Left ventricle myocardium inferior (tissue), 1 donor: ENCODE measurements around the gene RPEL1. TPM values are rescaled to one million over a fixed set of nuclear protein-coding genes. Genes with fewer than 3 reads are reported as not detected.

Experiments
- DNase-seq: peaks from one replicate; pipeline ENCODE4 v3.0.0-alpha.2; 2020
- H3K27ac ChIP-seq: fragments of 200-600 bp; replicated peaks from 2 replicates; pipeline ENCODE4 v1.8.0; 2021
- H3K27me3 ChIP-seq: fragments of 200-600 bp; 2 replicates; pipeline ENCODE4 v1.8.0; 2021; ENCODE audit warnings: low read depth
- H3K36me3 ChIP-seq: fragments of 200-600 bp; 2 replicates; pipeline ENCODE4 v1.8.0; 2021
- H3K4me1 ChIP-seq: fragments of 200-600 bp; 2 replicates; pipeline ENCODE4 v1.8.0; 2021
- H3K4me3 ChIP-seq: fragments of 200-600 bp; 2 replicates; pipeline ENCODE4 v1.8.0; 2021; ENCODE audit warnings: mild to moderate bottlenecking, moderate library complexity
- H3K9me3 ChIP-seq: fragments of 200-600 bp; replicated peaks from 2 replicates; pipeline ENCODE4 v1.8.0; 2021
- intact Hi-C: fragments of 100-400 bp; cut with micrococcal nuclease; formaldehyde crosslinking; loops from one replicate; pipeline ENCODE4 v1.11.0; 2022
- total RNA-seq: library from RNA; stranded (reverse); fragmentation: NEBNext Ultra II Directional; extraction: Animal tissue kit (Norgen Biotek cat#: 25700); gene quantifications from one replicate; pipeline ENCODE4 v1.2.1, GENCODE V29; 2021
- TF ChIP-seq, protein P1 (sequence below): fragments of 200-600 bp; IDR thresholded peaks from 2 replicates; pipeline ENCODE4 v1.8.0; 2021; ENCODE audit warnings: antibody characterized with exemption, mild to moderate bottlenecking, borderline replicate concordance
- donor health status: DM: no; HTN: yes; CAD: no; lungs with severe emphysema.

The RPEL1 gene
- total RNA-seq, 1 donor from 2014 or later, result not detected

DNA sequence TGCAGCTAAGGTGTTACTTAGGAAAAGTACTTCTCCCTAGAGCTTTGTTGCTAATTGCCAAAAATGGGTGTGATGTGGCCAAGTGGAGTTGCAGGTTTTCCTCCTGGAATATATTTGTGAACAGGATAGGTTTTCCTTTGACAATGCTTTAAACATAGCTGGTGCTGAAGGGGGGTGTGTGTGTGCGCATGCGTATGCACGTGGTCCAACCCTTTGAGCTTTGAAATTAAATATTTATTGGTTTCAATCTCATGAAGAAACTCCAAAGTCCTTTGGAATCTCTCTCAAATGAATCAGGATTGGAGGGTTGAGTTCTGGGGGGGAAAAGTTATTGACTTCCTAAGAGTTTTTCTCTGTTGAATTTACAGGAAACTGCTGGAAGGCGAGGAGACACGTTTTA is 42.3 kb downstream of the RPEL1 start:
- intact Hi-C loops, result no loop called here
- TF ChIP-seq, protein P1, sequence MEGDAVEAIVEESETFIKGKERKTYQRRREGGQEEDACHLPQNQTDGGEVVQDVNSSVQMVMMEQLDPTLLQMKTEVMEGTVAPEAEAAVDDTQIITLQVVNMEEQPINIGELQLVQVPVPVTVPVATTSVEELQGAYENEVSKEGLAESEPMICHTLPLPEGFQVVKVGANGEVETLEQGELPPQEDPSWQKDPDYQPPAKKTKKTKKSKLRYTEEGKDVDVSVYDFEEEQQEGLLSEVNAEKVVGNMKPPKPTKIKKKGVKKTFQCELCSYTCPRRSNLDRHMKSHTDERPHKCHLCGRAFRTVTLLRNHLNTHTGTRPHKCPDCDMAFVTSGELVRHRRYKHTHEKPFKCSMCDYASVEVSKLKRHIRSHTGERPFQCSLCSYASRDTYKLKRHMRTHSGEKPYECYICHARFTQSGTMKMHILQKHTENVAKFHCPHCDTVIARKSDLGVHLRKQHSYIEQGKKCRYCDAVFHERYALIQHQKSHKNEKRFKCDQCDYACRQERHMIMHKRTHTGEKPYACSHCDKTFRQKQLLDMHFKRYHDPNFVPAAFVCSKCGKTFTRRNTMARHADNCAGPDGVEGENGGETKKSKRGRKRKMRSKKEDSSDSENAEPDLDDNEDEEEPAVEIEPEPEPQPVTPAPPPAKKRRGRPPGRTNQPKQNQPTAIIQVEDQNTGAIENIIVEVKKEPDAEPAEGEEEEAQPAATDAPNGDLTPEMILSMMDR, result no peak
- Histone ChIP-seq H3K4me3 (no peak overlapping the region), H3K27me3 (peaks cover 90% of the 10 kb centered on the region), H3K36me3 (no peaks in the 10 kb centered on the region), H3K27ac (no peak overlapping the region), H3K9me3 (no peaks in the 10 kb centered on the region), H3K4me1 (no peaks in the 10 kb centered on the region)
- no peak for DNase-seq

DNA sequence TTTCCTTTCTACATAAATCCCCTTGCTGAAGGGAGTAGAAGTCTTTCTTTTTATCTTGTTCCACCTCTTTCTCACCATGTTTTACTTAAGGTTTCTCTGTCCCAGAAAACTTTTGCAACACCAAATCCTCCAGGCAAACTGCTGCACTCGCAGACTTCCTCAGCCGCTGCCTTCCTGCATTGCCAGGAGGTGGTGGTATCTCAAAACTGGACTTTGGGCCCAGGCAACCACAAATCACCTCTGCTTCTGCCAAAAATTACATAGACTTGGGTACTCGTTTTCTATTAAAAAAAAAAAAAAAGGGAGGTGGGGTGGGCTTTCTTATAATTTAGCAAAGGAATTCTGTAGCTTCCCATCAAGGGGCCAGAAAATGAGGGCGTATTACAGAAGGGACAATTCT is 45.9 kb downstream of the RPEL1 start:
- Histone ChIP-seq H3K9me3 (no peaks in the 10 kb centered on the region), H3K4me3 (no peak overlapping the region), H3K36me3 (no peaks in the 10 kb centered on the region), H3K4me1 (no peaks in the 10 kb centered on the region), H3K27ac (no peak overlapping the region), H3K27me3 (peaks cover 60% of the 10 kb centered on the region)
- TF ChIP-seq, protein P1, result no peak
- intact Hi-C loops, result no loop called here
- no peak for DNase-seq

DNA sequence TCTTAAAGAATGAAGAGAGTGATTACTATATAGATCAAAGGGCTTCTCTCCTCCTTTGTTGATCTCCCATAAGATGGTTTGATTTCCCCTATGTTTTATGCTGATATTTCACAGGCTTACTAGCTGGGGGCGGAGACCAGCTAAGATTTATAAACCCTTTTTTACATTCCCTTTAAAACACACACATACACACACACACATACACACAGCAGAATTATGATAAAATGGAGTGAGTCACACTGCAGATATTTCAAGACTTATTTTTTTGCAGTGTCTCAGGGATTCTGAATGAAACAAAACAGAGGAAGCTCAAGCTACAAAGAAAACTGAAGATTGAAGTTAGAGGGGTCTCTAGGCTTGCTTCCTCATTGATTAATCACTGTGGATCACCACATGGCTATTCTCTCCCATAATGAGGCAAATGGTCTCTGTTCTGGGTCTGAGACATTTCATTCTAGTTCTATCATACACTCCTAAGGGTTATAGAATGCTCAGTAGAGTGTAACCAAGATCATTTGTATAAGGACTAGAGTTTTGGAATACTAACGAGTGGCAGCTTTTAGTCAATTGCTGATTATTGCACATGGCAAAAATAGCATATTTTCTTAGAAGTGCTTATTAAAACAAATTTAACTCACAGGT is 49.8 kb downstream of the RPEL1 start:
- Histone ChIP-seq H3K4me3 (no peak overlapping the region), H3K36me3 (peaks cover 2% of the 10 kb centered on the region), H3K9me3 (no peaks in the 10 kb centered on the region), H3K27me3 (peaks cover 21% of the 10 kb centered on the region), H3K27ac (no peak overlapping the region), H3K4me1 (no peaks in the 10 kb centered on the region)
- intact Hi-C loops, result no loop called here
- TF ChIP-seq, protein P1, result no peak
- no peak for DNase-seq

Other genes with a start within 250 kb of the RPEL1 start
- gene NT5C2, start 52.6 kb upstream of the RPEL1 start, total RNA-seq, result 55.0 TPM
- gene INA, start 31.3 kb downstream of the RPEL1 start, total RNA-seq, result not detected
- 5.4 TPM for gene PCGF6, start 105.3 kb downstream of the RPEL1 start, total RNA-seq
- 2.4 TPM for gene TAF5, start 122.1 kb downstream of the RPEL1 start, total RNA-seq
- 1,231 TPM for gene ATP5MK, start 150.6 kb downstream of the RPEL1 start, total RNA-seq
- 11.2 TPM for gene PDCD11, start 150.7 kb downstream of the RPEL1 start, total RNA-seq
- 11.3 TPM for gene CALHM2, start 206.5 kb downstream of the RPEL1 start, total RNA-seq
- not detected for gene CALHM1, start 213.0 kb downstream of the RPEL1 start, total RNA-seq
- not detected for gene CALHM3, start 233.4 kb downstream of the RPEL1 start, total RNA-seq
- gene NEURL1, start 247.8 kb downstream of the RPEL1 start, total RNA-seq, result 0.14 TPM